Measurements from ENCODE around the gene CENPH. TPM values are rescaled to one million over a fixed set of nuclear protein-coding genes. Genes with fewer than 3 reads are reported as not detected.

Gene CENPH
- total RNA-seq, 1 donor from 2014 or later = 13.3 TPM

DNA sequence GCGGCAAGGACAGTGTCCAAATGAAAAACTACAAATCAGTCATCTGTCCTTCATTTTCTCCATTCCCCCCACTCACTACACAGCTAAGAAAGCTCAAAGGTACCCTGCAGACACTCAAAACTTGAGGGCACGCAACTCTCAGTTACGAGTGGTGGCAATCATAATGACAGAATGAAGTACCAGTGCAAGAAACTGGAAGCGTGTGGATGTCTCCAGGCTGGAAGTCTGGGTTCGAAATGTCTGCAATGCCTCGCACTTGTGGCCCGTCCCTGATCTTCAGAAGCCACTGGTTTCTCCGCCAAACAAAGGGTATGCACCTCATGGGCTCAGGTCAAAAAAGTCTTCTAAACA is 597 bp upstream of the CENPH start:
- no peak for DNase-seq (ENCODE audit: low read depth)
- no peaks in the 10 kb centered on the region for H3K27me3 ChIP-seq (ENCODE audit: control insufficient read depth, insufficient read depth, low read length)
- H3K4me3 ChIP-seq (ENCODE audit: low read depth, low read length) = peak overlapping the region; percentile 66
- TF ChIP-seq, protein P1, sequence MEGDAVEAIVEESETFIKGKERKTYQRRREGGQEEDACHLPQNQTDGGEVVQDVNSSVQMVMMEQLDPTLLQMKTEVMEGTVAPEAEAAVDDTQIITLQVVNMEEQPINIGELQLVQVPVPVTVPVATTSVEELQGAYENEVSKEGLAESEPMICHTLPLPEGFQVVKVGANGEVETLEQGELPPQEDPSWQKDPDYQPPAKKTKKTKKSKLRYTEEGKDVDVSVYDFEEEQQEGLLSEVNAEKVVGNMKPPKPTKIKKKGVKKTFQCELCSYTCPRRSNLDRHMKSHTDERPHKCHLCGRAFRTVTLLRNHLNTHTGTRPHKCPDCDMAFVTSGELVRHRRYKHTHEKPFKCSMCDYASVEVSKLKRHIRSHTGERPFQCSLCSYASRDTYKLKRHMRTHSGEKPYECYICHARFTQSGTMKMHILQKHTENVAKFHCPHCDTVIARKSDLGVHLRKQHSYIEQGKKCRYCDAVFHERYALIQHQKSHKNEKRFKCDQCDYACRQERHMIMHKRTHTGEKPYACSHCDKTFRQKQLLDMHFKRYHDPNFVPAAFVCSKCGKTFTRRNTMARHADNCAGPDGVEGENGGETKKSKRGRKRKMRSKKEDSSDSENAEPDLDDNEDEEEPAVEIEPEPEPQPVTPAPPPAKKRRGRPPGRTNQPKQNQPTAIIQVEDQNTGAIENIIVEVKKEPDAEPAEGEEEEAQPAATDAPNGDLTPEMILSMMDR (IDR thresholded peaks at IDR 0.05; ENCODE audit: insufficient read depth, low read length, poor library complexity, severe bottlenecking) = no peak
- H3K36me3 ChIP-seq (ENCODE audit: control insufficient read depth, insufficient read depth, low read length) = no peaks in the 10 kb centered on the region

DNA sequence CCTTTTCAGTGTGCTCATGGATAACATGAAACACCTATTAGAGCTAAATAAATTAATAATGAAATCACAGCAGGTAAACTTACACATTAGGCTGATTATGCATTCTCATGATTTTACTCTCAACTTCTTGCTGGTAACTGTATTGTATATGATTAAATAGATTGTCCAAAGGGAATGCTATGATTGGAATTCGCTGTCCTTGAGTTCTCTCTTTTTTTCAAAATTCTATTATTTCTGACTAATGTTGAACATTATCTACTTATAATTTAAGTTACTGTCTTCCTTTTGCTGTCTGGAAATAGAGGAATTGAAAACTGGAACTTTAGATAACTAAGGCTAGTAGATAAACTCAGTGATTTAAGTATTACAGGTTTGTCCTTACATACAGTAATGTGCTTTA is 13.1 kb downstream of the CENPH start:
- Histone ChIP-seq H3K27me3 (ENCODE audit: control insufficient read depth, insufficient read depth, low read length) (no peaks in the 10 kb centered on the region), H3K4me3 (ENCODE audit: low read depth, low read length) (no peak overlapping the region), H3K36me3 (ENCODE audit: control insufficient read depth, insufficient read depth, low read length) (no peaks in the 10 kb centered on the region)
- TF ChIP-seq, protein P1 (IDR thresholded peaks at IDR 0.05; ENCODE audit: insufficient read depth, low read length, poor library complexity, severe bottlenecking) = no peak
- no peak for DNase-seq (ENCODE audit: low read depth)

DNA sequence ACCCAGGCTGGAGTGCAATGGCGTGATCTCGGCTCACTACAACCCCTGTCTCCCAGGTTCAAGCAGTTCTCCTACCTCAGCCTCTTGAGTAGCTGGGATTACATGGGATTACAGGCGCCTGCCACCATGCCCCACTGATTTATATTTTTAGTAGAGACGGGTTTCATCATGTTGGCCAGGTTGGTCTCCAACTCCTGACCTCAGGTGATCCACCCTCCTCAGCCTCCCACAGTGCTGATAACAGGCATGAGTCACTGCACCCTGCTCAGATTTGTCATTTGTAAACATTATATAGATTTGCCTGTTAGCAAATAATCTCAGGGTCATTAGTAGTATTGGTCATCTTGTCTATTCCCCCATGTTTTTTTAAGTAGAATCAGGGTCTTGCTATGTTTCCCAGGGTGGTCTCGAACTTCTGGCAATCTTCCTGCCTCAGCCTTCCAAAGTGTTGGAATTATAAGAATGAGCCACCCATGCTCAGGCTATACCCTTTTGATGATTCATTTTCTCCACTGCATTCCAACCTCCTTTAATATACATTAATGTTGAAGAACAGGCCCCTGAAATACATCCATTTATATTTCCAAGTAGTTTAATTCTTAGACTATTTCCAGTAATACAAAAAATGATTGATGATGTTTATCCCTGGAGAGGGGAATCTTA is 17.3 kb downstream of the CENPH start:
- no peaks in the 10 kb centered on the region for H3K36me3 ChIP-seq (ENCODE audit: control insufficient read depth, insufficient read depth, low read length)
- DNase-seq (ENCODE audit: low read depth) = no peak
- H3K4me3 ChIP-seq (ENCODE audit: low read depth, low read length) = no peak overlapping the region
- TF ChIP-seq, protein P1 (IDR thresholded peaks at IDR 0.05; ENCODE audit: insufficient read depth, low read length, poor library complexity, severe bottlenecking) = no peak
- H3K27me3 ChIP-seq (ENCODE audit: control insufficient read depth, insufficient read depth, low read length) = no peaks in the 10 kb centered on the region

DNA sequence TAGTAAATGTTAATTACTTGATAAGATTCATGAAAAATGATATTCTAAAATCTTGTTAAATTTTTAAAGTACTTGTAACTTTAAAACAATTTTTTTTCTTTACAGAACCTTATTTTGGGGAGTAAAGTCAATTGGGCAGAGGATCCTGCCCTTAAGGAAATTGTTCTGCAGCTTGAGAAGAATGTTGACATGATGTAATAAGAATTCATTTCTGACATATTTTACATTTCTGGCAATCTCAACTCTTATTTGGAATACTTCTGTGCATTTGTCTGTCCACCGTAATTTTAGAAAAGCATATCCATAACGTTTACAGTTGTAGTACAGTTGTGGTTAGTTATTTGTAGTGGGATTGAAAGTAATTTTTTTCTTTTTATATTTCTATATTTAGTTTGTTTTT is 20.2 kb downstream of the CENPH start:
- Histone ChIP-seq H3K27me3 (ENCODE audit: control insufficient read depth, insufficient read depth, low read length) (no peaks in the 10 kb centered on the region), H3K36me3 (ENCODE audit: control insufficient read depth, insufficient read depth, low read length) (no peaks in the 10 kb centered on the region), H3K4me3 (ENCODE audit: low read depth, low read length) (no peak overlapping the region)
- DNase-seq (ENCODE audit: low read depth) = no peak
- TF ChIP-seq, protein P1 (IDR thresholded peaks at IDR 0.05; ENCODE audit: insufficient read depth, low read length, poor library complexity, severe bottlenecking) = no peak

DNA sequence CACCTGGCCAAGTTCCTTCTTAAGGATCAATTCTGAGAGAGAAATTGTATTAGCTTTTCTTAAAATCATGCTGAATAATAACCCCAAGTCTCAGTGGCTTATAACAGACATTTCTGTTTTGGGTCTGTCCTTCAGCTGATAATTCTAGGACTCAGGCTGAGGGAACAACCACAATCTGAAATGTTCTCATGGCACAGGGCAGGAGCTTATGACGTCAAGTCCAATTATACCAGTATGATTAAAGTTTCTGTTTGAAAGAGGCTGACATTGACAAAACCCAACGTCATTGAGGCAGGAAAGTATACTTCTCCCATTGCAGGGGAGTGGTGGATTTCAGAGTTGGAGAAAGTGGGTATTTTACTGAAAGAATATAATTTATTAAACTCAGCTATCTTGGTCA is 21.8 kb downstream of the CENPH start:
- no peaks in the 10 kb centered on the region for H3K27me3 ChIP-seq (ENCODE audit: control insufficient read depth, insufficient read depth, low read length)
- TF ChIP-seq, protein P1 (IDR thresholded peaks at IDR 0.05; ENCODE audit: insufficient read depth, low read length, poor library complexity, severe bottlenecking) = no peak
- DNase-seq (ENCODE audit: low read depth) = no peak
- H3K4me3 ChIP-seq (ENCODE audit: low read depth, low read length) = no peak overlapping the region
- H3K36me3 ChIP-seq (ENCODE audit: control insufficient read depth, insufficient read depth, low read length) = no peaks in the 10 kb centered on the region

DNA sequence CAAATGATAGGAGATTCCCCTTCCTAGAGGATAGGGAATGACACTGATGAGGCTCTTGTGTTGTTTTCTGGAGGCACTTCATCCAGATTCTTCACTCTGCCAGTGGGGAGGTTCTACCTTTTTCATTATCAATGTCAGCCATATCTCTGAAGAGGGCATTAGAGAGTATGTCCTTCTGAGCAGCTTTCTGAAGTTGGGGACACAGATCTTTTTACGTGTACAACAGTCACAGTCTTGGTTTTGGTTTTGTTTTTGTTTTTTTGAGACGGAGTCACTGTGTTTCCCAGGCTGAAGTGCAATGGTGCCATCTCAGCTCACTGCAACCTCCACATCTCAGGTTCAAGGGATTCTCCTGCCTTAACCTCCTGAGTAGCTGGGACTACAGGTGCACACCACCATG is 22.6 kb downstream of the CENPH start:
- Histone ChIP-seq H3K4me3 (ENCODE audit: low read depth, low read length) (no peak overlapping the region), H3K27me3 (ENCODE audit: control insufficient read depth, insufficient read depth, low read length) (no peaks in the 10 kb centered on the region)
- TF ChIP-seq, protein P1 (IDR thresholded peaks at IDR 0.05; ENCODE audit: insufficient read depth, low read length, poor library complexity, severe bottlenecking) = no peak

More for the DNA sequence above, 22.6 kb downstream of the CENPH start:
- no peak for DNase-seq (ENCODE audit: low read depth)
- H3K36me3 ChIP-seq (ENCODE audit: control insufficient read depth, insufficient read depth, low read length) = no peaks in the 10 kb centered on the region

Data from kidney epithelial cell (primary cell).